GM19372 (cell line): ENCODE measurements around the gene CCND1.
"Not testable (repeated sequence)": the region's sequence is repeated elsewhere in the genome, so short reads cannot be mapped to it uniquely, and the experiment has no call there.

Experiments
- ATAC-seq: cut with Tn5 transposase; IDR thresholded peaks from one replicate; pipeline ENCODE4 v1.9.1; 2021; ENCODE audit warnings: mild to moderate bottlenecking, low read depth, moderate library complexity; ENCODE audit not compliant: unreplicated experiment

The CCND1 gene

DNA sequence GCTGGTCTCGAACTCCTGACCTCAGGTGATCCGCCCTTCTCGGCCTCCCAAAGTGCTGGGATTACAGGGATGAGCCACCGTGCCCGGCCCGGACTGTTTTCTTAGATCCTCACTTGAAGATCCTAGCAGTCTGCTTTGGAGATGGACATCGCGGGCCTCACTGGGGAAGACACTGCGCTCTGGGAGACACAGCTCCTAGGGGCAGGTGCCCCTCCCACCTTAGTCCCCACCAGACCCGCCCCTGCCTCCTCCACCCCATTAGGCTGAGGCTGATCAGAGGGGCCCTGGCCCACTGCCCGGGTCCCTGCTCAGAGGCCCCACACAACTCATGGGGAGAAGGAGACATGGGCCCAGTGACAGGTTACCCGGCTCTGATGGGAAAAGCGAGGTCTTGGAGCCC is 45.5 kb downstream of the CCND1 start:
- no peak for ATAC-seq

DNA sequence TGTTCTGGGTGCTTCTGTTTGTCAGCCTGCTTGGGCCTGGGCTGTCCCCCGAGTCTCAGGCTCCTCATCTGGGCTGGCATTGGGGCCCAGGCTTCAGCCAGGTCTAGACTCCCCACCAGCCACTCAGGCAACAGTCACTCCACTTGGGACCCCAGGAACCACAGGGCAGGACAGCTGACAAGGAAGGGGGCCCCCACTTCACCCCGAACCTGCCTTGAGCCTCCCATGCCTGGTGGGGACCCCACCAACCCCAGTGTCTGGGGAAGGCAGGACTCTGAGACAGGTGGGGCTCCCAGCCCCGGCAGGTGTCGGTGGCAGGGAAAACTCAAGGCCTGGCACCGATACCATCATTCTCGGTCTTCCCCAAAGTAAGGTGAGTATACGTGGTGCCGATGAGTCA is 45.9 kb downstream of the CCND1 start:
- no peak for ATAC-seq

DNA sequence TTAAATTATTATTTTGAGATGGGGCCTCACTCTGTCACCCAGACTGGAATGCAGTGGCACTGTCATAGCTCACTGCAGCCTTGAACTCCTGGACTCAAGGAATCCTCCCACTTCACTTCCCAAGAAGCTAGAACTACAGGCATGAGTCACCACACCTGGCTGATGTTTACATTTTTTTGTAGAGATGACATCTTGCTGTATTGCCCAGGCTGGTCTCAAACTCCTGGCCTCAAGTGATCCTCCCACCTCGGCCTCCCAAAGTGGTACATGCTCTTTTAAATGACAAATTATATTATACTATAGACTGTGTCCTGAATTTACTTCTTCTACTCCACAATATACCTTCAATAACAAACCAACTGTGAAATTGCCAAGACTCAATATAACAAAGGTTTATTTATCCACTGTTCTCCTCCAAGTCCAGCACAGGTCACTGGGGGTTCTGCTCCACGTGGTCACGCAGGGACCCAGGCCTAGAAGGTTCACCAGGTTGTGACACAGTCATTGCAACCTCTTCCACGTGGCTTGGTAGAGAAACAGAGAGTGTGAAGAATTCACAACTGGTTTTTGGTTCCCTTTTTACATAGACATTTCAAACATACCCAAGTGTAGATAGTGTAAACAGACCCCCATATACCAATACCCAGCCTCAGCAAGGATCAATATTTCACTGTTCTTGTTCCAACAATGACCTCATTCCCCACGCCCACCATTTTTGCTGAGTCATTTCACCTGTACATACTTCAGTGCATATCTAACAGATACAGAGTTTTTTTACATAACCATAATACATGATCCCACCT is 47.2 kb downstream of the CCND1 start:
- not testable (repeated sequence) for ATAC-seq

DNA sequence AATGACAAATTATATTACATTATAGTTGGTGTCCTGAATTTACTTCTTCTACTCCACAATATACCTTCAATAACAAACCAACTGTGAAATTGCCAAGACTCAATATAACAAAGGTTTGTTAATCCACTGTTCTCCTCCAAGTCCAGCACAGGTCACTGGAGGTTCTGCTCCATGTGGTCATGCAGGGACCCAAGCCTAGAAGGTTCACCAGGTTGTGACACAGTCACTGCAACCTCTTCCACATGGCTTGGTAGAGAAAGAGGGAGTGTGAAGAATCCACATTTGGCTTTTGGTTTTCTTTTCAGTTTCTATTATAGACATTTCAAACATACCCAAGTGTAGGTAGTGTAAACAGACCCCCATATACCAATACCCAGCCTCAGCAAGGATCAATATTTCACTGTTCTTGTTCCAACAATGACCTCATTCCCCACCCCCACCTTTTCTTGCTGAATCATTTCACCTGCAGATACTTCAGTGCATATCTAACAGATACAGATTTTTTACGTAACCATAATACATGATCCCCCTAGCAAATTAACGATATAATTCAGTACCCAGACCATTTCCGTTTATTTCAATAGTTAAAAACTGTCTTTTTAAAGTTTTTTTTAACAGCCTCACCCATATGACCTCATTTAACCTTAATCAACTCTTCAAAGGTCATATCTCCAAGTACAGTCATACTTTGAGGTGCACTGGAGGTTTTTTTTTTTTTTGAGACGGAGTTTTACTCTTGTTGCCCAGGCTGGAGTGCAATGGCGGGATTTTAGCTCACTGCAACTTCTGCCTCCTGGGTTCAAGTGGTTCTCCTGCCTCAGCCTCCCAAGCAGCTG is 48.7 kb downstream of the CCND1 start:
- ATAC-seq, result no peak

DNA sequence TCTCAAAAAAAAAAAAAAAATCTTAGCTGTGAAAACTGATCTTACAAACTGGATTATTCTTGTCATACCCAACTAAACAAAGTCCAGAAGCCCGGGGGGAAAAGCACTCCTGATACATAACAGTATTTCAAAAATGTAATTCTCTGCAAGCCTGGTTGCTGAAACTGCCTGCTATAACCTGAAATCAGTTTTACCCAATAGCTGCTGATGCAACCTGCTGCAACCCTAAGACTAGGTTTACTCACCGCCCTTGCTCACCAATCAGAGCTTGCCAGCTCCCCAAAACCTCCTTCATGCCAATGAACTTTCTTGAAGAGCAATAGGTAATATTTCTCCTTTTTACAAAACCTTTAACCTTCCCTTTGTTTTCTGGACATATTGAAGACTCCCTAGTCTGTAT is 50.5 kb downstream of the CCND1 start:
- no peak for ATAC-seq

DNA sequence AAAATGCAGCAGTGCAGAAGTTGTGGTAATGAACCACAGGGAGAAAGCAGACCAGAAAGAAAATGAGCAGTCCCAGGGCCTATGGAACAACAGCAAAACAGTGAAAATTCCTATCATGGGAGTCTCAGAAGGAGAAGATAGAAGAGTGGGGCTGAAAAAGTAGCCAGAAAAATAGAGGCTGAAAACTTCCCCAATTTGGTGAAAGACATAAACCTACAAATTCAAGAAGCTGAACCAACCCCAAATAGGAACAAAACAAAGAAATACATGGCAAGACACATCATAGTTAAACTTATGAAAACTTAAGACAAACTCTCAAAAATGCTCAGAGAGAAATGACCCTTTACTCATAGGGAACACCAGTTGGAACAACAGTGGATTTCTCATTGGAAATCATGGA is 51.5 kb downstream of the CCND1 start:
- ATAC-seq, result no peak

DNA sequence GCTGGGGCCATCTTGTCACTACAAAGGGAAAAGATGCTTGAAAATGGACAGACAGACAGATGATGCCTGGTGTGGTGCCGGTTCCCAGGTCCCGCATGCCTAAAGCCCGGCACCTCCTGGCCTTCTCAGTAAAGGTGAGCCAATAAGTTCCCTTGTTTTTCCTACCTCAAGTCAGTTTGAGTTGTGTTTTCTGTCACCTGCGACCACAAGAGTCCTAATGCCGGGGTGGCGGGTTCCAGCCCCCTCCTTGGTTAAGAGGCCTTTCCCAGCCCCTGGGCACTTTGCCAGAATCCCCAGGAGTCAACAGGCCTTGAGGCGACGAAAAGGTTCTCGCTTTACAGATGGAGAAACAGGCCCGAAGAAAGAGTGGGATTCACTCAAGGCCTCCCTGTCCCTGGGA is 53.8 kb downstream of the CCND1 start:
- no peak for ATAC-seq

DNA sequence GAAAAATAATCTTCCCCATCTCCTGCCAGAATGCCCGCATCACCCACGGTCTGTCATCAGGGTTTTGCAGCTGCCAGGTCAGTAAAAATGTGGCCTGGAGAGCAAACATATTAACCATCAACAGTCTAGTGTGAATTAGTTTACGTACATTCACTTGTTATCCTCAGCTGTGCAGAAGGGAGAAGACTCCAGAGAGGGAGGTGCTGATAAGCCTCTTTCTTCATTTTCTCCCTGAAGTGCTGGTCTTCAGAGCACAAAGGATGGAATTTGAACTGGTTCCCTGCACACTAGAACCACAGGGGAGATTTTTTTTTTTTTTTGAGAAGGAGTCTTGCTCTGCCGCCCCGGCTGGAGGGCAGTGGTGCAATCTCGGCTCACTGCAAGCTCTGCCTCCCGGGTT is 54.6 kb downstream of the CCND1 start:
- no peak for ATAC-seq

DNA sequence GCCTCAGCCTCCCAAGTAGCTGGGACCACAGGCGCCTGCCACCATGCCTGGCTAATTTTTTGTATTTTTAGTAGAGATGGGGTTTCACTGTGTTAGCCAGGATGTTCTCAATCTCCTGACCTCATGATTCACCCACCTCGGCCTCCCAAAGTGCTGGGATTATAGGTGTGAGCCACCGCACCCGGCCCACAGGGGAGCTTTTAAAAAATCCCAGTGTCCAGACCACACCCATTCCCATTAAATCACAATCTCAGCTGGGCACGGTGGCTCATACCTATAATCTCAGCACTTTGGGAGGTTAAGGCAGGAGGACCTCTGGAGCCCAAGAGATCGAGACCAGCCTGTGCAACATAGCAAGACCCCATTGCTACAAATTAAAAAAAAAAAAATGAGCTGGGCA is 55.0 kb downstream of the CCND1 start:
- not testable (repeated sequence) for ATAC-seq

DNA sequence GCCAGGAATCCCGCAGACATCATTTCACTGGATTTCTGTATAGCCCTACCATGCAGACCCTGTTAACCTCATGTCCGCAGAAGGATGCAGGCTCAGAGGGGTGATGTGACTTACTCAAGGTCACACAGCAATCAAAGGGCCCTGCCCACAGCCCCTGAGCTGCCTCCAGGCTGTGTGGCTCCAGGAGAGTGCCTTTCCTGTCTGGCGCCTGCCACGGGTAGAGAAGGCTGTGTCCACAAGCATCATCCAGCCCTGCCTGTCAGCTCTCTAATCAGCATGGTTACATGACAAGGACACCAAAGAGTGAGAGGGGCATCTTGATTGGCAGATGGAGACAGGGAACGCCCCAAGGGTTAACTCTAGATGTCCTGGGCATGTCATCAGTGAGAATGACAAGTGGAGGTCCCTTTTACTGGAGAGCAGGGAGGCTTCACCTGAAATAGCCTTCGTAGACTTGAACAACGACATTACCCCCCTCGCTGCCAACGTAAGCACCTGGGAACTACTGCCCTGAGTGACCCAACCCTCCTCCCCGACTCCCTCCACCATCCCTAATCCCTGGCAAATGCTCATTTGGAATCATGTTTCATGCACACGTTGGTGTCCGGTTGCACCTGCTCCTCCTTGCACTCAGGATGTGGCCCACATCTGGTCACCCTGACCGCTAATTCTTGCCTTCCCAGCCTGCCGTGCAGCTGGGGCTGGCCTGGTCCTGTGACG is 56.0 kb downstream of the CCND1 start:
- ATAC-seq, result no peak

DNA sequence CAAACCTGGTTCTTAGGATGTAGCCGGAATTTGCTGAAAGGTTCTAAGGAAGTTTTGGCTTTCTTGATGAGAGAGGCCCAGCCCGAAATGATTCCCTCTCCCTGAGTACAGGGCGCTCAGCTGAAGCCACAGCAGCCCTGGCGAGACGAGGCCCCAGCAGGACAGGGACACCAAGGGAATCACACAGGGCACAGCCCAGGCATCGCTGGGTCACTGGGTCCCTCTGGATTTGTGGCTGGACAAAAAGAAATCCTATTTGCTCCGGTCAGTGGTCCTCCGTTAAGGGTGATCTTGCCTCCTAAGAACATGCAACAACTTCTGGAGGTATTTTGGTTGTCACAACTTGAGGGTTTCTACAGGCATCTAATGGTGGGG is 56.5 kb downstream of the CCND1 start:
- no peak for ATAC-seq

DNA sequence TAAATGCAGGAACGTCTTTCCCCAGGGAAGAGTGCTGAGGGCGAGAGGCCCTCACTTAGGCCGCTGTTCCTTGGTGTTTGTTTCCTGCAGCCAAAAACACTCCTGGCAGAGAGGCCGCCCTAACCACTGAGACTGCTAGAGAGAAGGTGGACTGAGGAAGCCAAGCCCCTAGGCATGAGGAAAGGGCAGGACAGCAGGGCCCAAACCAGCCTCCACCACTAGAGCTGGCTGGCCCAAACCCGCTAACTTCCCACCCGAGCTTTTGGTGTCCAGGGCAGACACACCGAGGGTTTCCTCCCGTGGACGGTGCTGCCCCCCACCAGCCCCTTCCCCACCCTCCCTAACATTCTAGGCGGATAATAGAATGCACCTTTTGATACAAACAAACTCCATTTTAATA is 56.9 kb downstream of the CCND1 start:
- ATAC-seq, result no peak

DNA sequence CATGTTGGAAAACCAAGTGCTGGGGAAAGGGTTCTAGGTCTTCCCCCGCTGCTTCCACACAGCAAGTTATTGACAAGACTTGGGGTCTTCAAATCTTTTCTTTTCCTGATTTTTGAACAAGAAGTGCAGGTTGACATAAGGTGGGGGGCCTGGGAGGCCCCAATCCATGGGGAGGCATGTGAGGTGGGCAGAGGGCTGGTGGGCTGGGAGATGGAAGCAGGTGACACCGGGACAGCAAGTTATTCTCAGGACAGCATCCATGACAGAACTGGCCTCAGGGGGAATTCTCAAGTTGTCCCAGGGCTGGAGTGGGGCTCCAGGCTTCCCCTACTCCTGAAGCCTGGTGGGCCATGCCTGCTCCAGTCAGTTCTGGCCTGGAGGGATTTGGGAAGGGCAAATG is 57.4 kb downstream of the CCND1 start:
- no peak for ATAC-seq

DNA sequence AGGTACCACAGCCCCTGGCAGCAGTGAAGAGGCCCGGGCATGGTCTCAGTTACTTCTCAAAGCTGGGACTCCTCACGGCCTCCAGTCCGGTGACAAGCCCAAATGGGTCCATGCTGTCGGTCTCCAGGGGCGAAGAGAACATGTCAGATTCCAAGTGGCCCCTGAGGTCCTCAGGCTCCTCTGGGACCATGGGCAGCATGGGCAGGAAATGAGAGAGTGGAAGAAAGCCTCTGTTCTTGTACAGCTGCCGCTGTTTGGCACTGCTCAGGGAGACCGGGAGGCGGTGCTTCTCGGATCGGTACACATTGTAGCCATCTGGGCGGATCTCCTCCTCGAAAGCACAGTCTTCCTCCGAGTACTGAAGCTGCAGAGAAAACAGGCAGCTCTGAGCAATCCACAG is 58.3 kb downstream of the CCND1 start:
- no peak for ATAC-seq

DNA sequence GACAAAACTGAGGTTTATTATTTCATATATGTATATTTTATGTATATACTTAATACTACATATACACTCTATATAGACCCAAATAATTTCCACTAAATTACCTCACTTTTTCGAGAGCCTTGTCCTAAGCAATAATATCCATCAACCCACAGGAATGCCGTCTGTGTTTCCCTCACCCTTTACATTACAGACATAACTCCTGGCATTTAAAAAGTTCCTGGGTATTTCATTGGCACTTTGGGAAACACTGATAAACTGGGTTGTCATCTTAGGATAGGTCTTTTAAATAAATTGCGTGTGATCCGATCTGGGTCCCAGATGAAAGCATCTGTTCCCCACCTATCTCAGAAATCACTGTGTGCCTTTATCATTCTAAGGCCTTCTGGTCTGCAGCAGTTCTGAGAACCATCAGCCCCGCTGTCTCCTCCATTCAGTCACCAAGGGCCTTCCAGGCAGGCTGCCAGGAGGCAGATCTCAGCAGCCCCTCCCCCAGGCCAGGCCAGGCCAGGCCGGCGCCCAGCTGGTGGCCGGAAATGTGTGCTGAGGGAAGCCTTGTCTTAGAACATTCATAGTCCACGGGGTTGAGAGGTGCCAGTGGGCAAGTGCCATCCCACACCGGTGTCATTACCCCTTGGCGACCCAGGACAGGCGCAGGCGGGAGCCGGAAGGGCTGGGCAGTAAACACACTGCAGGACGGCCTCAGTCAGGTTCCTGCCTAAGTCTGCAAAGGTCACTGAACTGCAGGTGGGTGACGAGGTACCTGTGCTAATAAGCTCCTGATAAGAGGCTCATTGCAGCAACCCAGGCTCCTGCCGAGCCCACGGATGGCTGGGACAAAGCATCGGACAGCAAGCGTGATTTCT is 59.6 kb downstream of the CCND1 start:
- no peak for ATAC-seq

DNA sequence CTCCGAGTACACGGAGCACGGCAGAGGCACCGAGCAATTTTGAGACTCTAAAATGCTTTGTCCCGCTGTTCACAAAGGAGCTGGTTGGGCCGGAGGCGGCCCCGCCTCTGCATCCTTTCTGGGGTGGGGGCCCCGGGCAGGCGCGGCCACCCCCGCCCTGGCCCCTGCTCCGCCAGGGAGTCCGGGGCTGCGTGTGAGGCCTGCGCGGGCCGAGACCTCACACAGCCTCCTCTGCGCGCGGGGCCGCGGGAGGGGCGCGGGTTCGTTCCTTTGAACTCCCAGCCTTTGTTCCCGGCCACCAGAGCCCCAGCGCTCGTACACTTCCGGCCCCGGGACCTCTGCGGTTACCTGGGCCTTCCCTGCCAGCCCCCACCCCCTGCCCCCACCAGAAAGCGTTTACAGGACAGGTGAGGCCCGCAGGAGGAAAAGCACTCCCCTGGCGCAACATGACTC is 61.3 kb downstream of the CCND1 start:
- no peak for ATAC-seq

DNA sequence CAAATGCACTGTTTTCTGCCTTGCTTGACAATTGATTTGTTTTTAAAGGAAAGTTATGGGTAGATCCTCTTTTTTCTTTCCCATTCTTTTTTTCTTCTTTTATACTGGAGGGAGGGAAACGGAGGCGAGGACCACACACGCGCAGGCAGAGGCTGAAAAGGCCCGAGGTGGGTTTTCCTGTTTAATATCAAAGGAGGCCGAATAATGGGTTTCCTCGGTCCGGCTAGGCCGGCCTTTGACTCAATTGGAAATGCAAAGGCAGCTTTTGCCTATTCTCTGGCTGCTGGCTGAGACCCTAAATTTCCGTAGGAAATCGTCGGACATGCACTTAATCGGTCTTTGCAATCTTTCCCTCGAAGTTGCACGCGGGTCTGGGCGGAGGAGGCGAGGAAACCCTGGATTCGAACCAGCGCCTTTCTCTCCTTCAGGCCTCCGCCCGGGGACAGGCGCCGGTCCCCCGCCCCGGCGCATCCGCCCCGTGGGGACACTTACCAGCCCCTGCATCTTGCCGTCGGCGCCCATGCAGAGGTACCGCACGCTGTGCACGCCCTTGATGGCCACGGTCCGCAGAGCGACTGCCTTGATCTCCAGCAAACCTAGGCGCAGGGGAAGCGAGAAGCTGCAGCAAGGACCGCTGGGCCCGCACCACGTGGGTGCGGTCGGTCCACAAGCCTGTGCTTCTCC is 62.0 kb downstream of the CCND1 start:
- ATAC-seq, result no peak

DNA sequence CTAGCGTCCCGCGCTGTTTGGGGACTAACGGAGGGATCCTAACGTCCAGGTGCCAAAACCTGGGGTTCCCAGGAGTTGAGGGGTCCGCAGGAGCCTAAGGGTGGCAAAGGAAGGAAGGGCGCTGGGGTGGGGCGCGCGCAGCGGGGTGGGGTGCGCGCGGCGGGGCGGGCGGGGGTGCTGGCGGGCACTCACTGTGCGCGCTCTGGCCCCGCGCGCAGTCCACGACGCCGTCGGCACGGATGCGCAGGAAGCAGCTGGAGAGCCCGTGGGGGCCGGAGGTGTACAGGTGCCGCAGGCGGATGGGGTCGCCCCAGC is 62.5 kb downstream of the CCND1 start:
- ATAC-seq, result no peak
